Activated T-cell treated with anti-CD3 and anti-CD28 coated beads for 48 hours (primary cell): ENCODE data around the gene SRMS.
"Not testable (repeated sequence)": the region's sequence is repeated elsewhere in the genome, so short reads cannot be mapped to it uniquely, and the experiment has no call there.

ENCODE experiments used
- DNase-seq: peaks from one replicate; pipeline ENCODE4 v3.0.0-alpha.2; 2020; ENCODE audit warnings: low read depth

The SRMS gene

GRCh38 chr20:63522091-63522868, 25.3 kb downstream of the SRMS start:
- DNase-seq: no peak

- DNase-seq: no peak
These were observed 25.9 kb downstream of the SRMS start for GRCh38 chr20:63521602-63522001.

- peak; percentile 68 for DNase-seq
These were observed 26.5 kb downstream of the SRMS start for GRCh38 chr20:63520934-63521601.

- peak; percentile 84 for DNase-seq
These were observed 27.0 kb downstream of the SRMS start, which contains the start of gene PPDPF for GRCh38 chr20:63520504-63520933. PPDPF (plus strand) TSS chr20:63520765; CDS start chr20:63521309, 544 bp downstream.

GRCh38 chr20:63519668-63520503, 27.7 kb downstream of the SRMS start:
- peak; percentile 58 for DNase-seq

- DNase-seq: no peak
These were observed 28.4 kb downstream of the SRMS start for GRCh38 chr20:63518946-63519667.

- no peak for DNase-seq
These were observed 29.1 kb downstream of the SRMS start for GRCh38 chr20:63518351-63518861.

- no peak for DNase-seq
These were observed 29.9 kb downstream of the SRMS start for GRCh38 chr20:63517376-63518309.

- not testable (repeated sequence) for DNase-seq
These were observed 33.0 kb downstream of the SRMS start for GRCh38 chr20:63514520-63514919.

GRCh38 chr20:63513207-63513606, 34.3 kb downstream of the SRMS start:
- no peak for DNase-seq

GRCh38 chr20:63509088-63509564, 38.4 kb downstream of the SRMS start:
- no peak for DNase-seq

- no peak for DNase-seq
These were observed 39.3 kb downstream of the SRMS start for GRCh38 chr20:63508072-63508768.

- DNase-seq: no peak
These were observed 40.3 kb downstream of the SRMS start for GRCh38 chr20:63507083-63507743.

- DNase-seq: no peak
These were observed 41.8 kb downstream of the SRMS start for GRCh38 chr20:63505723-63506122.

- no peak for DNase-seq
These were observed 42.3 kb downstream of the SRMS start for GRCh38 chr20:63505281-63505680.

GRCh38 chr20:63504642-63505041, 42.9 kb downstream of the SRMS start:
- DNase-seq: no peak

- no peak for DNase-seq
These were observed 44.0 kb downstream of the SRMS start for GRCh38 chr20:63503524-63503923.

- DNase-seq: no peak
These were observed 44.8 kb downstream of the SRMS start for GRCh38 chr20:63502671-63503172.
